Hematopoietic multipotent progenitor cell (in vitro differentiated cells): ENCODE measurements around the gene SUCLG1. TPM values are rescaled to one million over a fixed set of nuclear protein-coding genes. Genes with fewer than 3 reads are reported as not detected.
"Not testable (repeated sequence)": the region's sequence is repeated elsewhere in the genome, so short reads cannot be mapped to it uniquely, and the experiment has no call there.

Source experiments
- DNase-seq, 3 donors: peaks; one replicate each; pipeline ENCODE4 v3.0.0-alpha.2; 2011 to 2015; ENCODE audit warnings: low read depth in 2 of 3, low spot score in 2 of 3
- total RNA-seq: library from RNA; depleted of rRNA; stranded (reverse); fragments of >200 nt; gene quantifications from one replicate; pipeline ENCODE4 v1.2.3, GENCODE V29; 2012

The SUCLG1 gene
- total RNA-seq, 1 donor, result 30.4 TPM

DNA sequence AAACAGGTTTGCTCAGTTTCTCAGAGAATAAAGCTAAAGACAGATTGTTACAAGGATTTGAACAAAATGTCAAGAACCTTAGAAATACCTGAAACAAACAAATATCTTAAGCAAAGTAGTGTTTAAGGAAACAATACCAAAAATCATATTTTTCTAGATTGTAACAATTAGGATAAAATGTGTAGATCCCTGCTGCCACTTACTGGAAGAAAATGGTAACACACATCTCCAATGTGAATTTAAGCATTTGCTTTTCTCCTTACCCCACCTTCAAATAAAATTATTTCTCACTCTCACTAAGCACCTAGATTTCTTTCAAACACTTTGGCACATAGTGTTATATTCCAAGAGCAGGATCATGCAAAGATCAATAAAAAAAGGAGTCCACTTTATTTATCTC lies 34.9 kb downstream of the SUCLG1 start:
- peak in 1 of 3 donors; percentile 18 for DNase-seq

DNA sequence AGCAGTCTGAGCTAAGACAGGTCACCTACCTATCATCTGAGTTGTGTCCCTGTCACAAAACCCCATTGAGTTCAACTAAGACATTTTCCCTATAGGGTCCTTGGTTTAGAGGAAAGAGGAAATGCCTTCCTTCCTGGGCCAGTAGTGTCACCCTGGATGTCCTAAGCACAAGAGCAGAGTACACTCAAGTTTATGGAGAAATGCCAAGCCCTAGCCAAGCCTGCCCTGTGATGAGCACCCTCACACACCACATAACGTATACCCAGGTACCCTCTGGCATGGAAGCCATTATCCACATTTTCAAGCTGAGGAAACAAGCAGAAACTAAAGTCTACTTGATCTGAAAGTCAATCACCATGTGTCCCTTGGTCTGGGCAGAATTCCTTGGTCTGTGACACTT lies 37.3 kb downstream of the SUCLG1 start:
- DNase-seq, result no peak

DNA sequence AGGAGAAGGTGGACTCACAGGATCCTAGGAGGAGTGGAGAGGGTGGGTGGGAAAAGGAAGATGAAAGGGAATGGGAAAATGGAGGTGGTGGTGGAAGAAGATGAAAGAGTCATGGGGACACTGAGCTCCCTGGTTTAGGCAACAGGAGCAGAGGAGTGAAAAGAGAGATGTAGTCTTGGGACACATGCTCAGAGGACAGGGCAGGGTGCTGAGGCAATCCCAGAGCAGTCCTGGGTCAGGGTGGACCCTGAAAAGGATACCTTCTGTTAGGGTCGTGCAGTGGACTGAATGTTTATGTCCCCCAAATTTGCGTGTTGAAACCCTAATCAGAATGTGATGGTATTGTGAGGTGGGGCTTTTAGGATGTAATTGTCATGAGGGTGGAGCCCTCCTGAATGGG lies 37.9 kb downstream of the SUCLG1 start:
- DNase-seq, result no peak

DNA sequence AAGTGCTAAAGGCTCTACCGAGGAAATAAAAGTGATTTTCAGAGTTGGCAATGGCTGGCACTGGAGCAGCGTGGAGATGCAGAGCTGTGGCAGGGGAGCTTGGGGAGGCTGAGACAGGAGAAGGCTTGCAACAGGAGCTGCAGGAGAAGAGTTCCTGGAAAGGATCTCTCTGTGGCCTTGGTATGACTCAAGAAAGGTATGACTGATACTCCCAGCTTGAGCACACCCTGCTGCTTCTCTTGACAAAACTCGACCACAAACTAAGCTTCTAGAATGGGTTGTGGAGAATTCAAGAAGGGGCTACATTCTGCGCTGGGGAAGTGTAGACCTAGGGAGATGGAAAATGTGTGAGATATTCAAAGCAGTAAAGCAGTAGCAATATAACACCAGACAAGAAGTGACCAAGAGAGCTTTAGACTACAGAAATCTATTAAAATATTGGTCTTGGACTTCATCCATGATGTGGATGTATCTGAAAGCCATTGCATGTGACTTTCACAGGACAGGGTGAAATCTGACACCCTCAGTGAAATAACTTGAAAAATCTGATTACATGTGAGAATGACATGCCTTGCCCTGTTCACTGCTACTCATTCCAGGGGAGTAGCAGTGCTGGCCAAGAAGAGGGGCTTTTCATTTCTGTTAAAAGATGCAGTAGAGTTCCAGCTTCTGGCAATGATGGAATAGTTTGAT lies 41.5 kb downstream of the SUCLG1 start:
- no peak for DNase-seq

DNA sequence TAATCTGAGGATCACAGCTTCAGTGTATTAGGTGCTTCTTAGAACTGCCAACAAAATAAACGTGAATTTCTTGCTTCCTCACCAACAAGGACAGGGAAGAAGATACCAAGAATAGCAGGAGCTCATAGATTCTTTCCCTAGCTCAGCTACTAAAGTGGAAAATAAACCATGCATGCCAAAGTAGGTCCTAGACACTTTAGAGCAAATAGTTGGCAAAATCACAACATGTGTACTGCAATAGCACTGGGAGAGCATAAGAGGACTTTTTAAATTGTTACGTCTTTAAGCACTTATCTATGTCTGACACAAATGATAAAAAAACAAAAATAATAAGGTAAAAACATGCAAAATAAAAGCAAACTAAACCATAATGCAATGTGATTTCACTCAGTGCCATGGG lies 49.5 kb downstream of the SUCLG1 start:
- DNase-seq, result no peak

DNA sequence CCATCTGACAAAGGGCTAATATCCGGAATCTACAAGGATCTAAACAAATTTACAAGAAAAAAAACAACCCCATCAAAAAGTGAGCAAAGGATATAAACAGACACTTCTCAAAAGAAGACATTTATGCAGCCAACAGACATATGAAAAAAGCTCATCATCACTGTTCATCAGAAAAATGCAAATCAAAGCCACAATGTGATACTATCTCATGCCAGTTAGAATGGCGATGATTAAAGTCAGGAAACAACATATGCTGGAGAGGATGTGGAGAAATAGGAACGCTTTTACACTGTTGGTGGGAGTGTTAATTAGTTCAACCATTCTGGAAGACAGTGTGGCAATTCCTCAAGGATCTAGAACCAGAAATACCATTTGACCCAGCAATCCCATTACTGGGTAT lies 57.0 kb downstream of the SUCLG1 start:
- DNase-seq, result not testable (repeated sequence)

DNA sequence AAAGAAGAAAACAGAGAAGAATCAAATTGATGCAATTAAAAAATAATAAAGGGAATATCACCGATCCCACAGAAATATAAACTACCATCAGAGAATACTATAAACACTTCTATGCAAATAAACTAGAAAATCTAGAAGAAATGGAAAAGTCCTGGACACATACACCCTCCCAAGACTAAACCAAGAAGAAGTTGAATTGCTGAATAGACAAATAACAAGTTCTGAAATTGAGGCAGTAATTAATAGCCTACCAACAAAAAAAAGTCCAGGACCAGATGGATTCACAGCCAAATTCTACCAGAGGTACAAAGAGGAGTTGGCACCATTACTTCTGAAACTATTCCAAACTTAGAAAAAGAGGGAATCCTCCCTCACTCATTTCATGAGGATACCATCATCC lies 59.2 kb downstream of the SUCLG1 start:
- not testable (repeated sequence) for DNase-seq

DNA sequence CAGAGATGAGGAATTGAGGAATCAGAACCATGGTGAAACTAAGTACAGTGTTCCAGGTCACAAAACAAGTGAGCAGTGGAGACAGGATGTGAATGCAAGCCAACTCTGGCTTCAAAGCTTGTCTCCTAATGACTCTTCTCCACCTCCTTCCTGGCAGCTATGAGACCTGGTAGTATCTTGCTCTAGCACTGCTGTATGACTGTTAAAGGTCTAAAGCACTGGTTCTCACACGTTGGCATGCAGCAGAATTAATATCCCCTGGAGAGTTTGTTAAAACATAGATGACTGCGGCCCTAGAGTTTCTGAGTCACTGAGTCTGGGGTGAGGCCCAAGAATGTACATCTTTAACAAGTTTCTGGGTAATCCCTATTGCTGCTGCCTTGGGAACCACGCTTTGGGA lies 63.3 kb downstream of the SUCLG1 start:
- no peak for DNase-seq

DNA sequence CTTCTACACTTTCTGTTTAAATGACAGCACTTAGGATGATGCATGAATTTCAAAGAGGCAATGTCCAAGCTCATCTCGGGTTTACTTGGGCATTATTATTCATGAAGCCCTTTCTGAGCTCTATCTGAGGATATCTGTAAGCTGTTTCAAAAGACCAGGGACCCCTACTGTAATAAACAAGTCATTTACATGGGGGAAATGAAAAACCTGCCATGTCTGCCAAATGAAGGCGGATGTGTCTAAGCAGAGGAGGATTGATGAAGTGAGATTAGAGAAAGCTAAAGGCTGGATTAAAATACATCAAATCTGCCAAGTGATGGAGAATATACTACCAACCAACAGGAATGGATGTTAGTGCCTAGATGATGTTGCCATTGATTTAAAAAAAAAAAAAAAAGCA lies 64.5 kb downstream of the SUCLG1 start:
- DNase-seq, result no peak

DNA sequence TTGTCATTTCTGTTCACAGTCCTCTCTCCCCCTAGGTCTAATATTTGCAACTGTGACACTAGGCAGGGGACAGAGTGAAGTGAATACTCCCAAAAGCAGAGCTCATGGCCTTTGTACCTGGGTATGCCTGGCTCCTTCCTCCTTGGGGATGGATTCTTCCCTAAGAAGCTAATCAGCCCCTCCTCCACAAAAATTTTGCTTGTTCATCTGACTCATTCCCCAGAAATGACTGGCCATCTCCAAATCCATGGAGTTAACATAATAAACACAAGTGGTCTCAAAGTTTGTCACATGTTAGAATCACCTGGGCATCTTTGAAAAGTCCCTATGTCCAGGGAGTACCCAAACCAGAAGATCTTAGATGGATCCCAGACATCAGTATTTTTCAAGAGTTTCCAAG lies 65.3 kb downstream of the SUCLG1 start:
- DNase-seq, result no peak

DNA sequence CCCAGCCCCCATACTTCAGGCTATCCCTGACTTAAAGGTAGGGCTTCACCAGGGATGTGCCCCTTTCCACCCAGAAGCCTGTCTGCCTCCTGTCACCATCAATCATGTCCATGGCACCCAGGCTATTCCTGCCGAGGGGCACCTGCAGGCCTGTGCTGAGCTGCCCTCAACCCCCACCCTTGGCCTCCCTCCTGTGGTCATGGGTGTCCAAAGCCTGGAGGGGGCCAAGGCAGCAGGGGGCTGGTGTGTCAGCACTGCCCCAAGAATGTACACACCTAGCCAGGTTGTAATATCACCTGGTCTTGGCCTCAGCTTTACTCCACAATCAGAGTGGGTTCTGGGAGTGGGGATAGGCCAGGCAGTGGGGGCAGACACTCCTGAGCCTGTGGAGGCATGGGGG lies 69.3 kb downstream of the SUCLG1 start:
- DNase-seq, result no peak

DNA sequence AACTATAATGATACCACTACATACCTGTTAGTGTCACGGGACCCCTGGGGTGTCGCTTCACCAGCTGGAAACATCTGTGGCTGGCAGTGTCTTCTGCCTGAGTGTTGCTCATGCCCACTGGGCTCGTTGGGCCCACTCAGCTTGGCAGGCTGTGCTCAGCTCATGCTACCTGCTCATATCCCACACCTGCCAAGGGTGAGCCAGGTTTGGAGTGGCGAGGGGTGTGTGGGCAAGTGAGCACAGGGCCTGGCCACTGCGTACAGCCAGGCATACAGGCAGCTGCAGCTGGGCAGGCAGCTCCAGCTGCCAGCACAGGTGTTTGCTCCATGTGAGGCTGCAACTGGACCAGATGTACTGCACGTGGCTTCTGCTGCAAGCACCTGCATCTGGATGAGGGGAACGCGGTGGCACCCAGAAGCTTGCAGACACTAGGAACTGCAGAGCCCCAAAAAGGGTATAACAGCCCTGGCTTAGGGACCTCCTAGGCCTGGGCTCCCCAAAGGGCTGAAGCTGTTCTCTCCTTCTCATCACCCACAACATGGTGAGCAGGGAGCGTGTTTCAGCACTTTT lies 70.1 kb downstream of the SUCLG1 start:
- DNase-seq, result no peak

DNA sequence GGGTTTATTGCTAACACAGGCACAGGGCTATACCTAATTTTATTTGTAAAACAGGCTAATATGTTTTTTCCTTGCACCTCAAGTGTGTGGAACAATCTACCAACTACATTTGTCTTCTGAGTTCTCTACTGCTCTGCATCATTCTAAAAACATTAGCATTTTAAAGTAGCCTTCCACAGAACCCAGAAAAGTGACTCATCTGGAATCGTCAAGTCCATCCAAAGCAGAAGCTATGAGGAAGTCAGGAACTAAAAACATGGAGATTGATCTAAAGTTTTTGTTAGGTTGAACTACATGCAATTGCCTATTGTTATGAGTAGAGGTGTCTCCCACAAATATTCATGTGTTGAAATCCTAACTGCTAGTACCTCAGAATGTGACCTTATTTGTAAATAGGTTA lies 70.9 kb downstream of the SUCLG1 start:
- no peak for DNase-seq

DNA sequence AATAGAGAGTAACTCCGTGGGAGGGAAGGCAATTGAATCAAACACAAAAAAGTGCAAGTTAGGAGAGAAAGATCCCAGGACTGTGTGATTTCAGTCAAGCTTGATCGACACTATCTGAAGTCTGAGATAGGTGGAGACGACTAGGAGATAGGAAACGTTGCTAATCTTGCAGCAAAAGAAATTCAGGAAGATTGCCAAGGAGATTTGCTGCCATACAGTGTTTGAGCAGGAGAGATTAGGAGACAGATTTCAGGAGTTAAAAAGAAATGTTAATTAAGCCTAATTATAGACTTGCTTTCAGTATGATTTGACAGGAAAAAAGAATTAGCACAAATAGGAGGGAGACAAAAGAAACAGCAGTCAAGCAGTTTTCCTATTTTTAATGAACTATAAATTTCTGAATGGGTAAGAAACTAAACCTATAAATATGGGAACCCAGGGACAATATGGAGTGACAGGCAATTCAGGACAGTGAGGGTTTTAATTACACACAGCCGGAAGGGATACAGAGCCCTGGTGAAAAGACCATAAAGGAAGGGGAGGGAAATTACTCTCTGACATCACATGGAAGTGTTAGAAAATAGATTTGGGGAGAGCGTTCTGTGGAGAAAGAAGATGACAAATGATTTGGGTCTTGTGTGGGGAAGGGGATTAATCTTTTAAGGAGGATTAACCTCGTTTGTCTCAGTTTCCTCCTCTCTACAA lies 72.6 kb downstream of the SUCLG1 start:
- no peak for DNase-seq

DNA sequence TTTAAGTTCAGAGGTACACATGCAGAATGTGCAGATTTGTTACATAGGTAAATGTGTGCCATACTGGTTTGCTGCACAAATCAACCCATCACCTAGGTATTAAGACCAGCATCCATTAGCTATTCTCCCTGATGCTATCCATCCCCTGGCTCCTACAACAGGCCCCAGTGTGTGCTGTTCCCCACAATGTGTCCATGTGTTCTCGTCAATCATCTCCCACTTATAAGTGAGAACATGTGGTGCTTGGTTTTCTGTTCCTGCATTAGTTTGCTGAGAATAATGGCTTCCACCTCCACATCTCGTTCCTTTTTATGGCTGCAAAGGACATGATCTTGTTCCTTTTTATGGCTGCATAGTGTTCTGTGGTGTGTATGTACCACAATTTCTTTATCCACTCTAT lies 75.8 kb downstream of the SUCLG1 start:
- no peak for DNase-seq

DNA sequence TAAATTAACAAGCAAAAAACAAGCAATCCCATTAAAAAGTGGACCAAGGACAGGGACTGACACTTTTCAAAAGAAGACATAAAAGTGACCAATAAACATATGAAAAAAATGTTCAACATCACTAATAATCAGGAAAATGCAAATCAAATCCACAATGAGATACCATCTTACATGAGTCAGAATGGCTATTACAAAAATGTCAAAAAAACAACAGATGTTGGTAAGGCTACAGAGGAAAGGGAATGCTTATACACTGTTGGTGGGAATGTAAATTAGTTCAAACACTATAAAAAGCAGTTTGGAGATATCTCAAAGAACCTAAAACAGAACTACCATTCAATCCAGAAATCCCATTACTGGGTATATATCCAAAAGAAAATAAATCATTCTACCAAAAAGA lies 78.2 kb downstream of the SUCLG1 start:
- no peak for DNase-seq

DNA sequence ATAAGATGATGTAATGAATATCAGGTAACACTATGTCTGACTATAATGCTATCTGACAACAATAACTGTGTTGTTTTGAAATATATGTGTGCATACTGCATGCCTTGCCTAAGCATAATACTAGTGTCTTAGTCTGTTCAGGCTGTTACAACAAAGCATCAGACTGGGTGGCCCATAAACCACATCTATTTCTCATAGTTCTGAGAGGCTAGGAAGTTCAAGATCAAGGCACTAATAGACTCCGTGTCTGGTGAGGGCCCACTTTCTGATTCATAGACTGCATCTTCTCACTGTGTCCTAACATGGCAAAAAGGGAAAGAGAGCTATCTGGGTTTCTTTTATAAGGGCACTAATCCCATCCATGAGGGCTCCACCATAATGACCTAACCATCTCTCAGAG lies 80.1 kb downstream of the SUCLG1 start:
- no peak for DNase-seq

DNA sequence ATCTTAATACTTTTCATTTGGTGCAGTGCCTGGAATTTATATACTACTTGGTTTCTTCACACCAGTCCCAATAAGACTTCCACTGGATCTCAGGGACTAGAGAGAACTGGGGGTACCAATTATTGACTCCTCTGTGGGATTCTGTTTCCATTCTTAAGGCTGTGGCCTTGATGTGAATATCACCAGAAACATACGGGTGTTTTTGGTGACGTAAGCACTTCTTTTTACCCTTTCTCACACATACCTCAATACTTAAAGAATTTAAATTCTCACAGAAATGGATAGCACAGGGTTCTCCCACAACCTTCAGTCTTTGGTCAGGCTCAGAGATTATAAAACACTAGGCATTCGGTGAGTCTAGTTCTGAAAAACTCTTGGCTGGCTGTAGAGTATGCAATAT lies 84.1 kb downstream of the SUCLG1 start:
- no peak for DNase-seq

DNA sequence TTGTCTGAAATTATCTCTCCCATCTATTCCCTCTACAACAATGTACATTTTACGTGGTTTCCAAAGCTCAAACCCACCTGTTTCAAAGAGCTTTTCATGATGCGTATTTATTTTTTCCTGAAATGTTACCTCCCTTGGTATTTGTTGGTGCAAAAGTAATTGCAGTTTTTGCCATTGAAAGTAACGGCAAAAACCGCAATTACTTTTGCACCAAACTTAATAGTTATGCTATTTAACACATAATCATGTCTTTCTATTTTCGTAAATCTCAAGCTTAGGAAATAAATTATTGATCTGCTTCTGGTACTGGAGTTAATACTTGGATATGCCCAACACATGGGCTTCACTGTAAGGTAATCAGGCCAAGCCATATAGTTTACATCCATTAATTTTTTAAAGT lies 85.2 kb downstream of the SUCLG1 start:
- no peak for DNase-seq
